ENCODE data around the gene GPBP1. TPM values are rescaled to one million over a fixed set of nuclear protein-coding genes. Genes with fewer than 3 reads are reported as not detected.
"Not testable (repeated sequence)": the region's sequence is repeated elsewhere in the genome, so short reads cannot be mapped to it uniquely, and the experiment has no call there.

Gene GPBP1
- polyA plus RNA-seq, 3 donors, result 23.2 to 43.7 (median 30.9) TPM

- Mint-ChIP-seq H3K4me3 (no peak overlapping the region), H3K4me1 (peaks cover 9% of the 10 kb centered on the region), H3K9me3 (peaks cover 0 to 7% (median 0%) of the 10 kb centered on the region in 7 donors), H3K27me3 (ENCODE audit: low read depth in 3 of 3) (peaks cover 0 to 3% (median 2%) of the 10 kb centered on the region in 3 donors), H3K27ac (no peak overlapping the region), H3K36me3 (no peaks in the 10 kb centered on the region)
- Histone ChIP-seq H3K4me3 (replicated peaks in 1 of 3; ENCODE audit: low read depth in 2 of 3, low read length in 3 of 3) (no peak overlapping the region), H3K4me2 (replicated peaks; ENCODE audit: extremely low read depth, low read length, poor library complexity, severe bottlenecking) (no peak overlapping the region), H2AFZ (ENCODE audit: insufficient read depth, low read depth, low read length, poor library complexity, severe bottlenecking) (no peak overlapping the region), H3K9ac (ENCODE audit: insufficient read depth, low read length, poor library complexity, severe bottlenecking) (no peak overlapping the region), H3K27ac (ENCODE audit: low read depth in 1 of 2, low read length in 2 of 2) (no peak overlapping the region), H3K27me3 (ENCODE audit: control insufficient read depth in 2 of 2, insufficient read depth in 2 of 2, low read length in 2 of 2) (no peaks in the 10 kb centered on the region), H3K4me1 (ENCODE audit: control insufficient read depth in 1 of 2, insufficient read depth in 2 of 2, low read length in 2 of 2) (peaks cover 9% of the 10 kb centered on the region in 2 donors), H3K79me2 (ENCODE audit: insufficient read depth, low read length) (no peaks in the 10 kb centered on the region), H3K36me3 (replicated peaks in 1 of 2; ENCODE audit: control insufficient read depth in 1 of 2, insufficient read depth in 2 of 2, low read length in 2 of 2) (no peaks in the 10 kb centered on the region), H3K9me3 (replicated peaks in 1 of 2; ENCODE audit: control insufficient read depth in 1 of 2, insufficient read depth in 1 of 2, low read length in 2 of 2) (no peaks in the 10 kb centered on the region), H4K20me1 (ENCODE audit: insufficient read depth, low read length) (no peaks in the 10 kb centered on the region)
- WGBS (ENCODE audit: insufficient coverage), result 89% methylated on average over 1 of the region's 3 CpGs
- no peak for DNase-seq
- intact Hi-C loops (cut with micrococcal nuclease), result no loop called here
- TF ChIP-seq CTCF (IDR thresholded peaks at IDR 0.05), result no peak
These were observed 10.3 kb upstream of the GPBP1 start for GRCh38 chr5:57163553-57164006.

- no peaks in the 10 kb centered on the region for H3K9me3 ChIP-seq (replicated peaks in 1 of 2; ENCODE audit: control insufficient read depth in 1 of 2, insufficient read depth in 1 of 2, low read length in 2 of 2)
- peaks cover 0 to 5% (median 2%) of the 10 kb centered on the region in 3 donors for H3K27me3 Mint-ChIP-seq (ENCODE audit: low read depth in 3 of 3)
- H3K27ac Mint-ChIP-seq, result no peak overlapping the region
- no peaks in the 10 kb centered on the region for H3K36me3 Mint-ChIP-seq
- no peak overlapping the region for H3K4me3 Mint-ChIP-seq
- H3K4me3 ChIP-seq (replicated peaks in 1 of 3; ENCODE audit: low read depth in 2 of 3, low read length in 3 of 3), result no peak overlapping the region
- intact Hi-C loops (cut with micrococcal nuclease), result no loop called here
- no peak for DNase-seq
- no peak overlapping the region for H2AFZ ChIP-seq (ENCODE audit: insufficient read depth, low read depth, low read length, poor library complexity, severe bottlenecking)
- H3K79me2 ChIP-seq (ENCODE audit: insufficient read depth, low read length), result no peaks in the 10 kb centered on the region
- WGBS (ENCODE audit: insufficient coverage), result 89% methylated on average over 7 of the region's 8 CpGs
- no peak overlapping the region for H3K27ac ChIP-seq (ENCODE audit: low read depth in 1 of 2, low read length in 2 of 2)
- no peaks in the 10 kb centered on the region for H4K20me1 ChIP-seq (ENCODE audit: insufficient read depth, low read length)
- no peak overlapping the region for H3K9ac ChIP-seq (ENCODE audit: insufficient read depth, low read length, poor library complexity, severe bottlenecking)
- H3K4me1 Mint-ChIP-seq, result peaks cover 9% of the 10 kb centered on the region
- peaks cover 9% of the 10 kb centered on the region in 2 donors for H3K4me1 ChIP-seq (ENCODE audit: control insufficient read depth in 1 of 2, insufficient read depth in 2 of 2, low read length in 2 of 2)
- H3K4me2 ChIP-seq (replicated peaks; ENCODE audit: extremely low read depth, low read length, poor library complexity, severe bottlenecking), result no peak overlapping the region
- H3K9me3 Mint-ChIP-seq, result peaks cover 0 to 5% (median 0%) of the 10 kb centered on the region in 7 donors
- TF ChIP-seq CTCF (IDR thresholded peaks at IDR 0.05), result no peak
- no peaks in the 10 kb centered on the region for H3K27me3 ChIP-seq (ENCODE audit: control insufficient read depth in 2 of 2, insufficient read depth in 2 of 2, low read length in 2 of 2)
- no peaks in the 10 kb centered on the region for H3K36me3 ChIP-seq (replicated peaks in 1 of 2; ENCODE audit: control insufficient read depth in 1 of 2, insufficient read depth in 2 of 2, low read length in 2 of 2)
These were observed 9.7 kb upstream of the GPBP1 start for GRCh38 chr5:57164124-57164523.

- H3K27me3 Mint-ChIP-seq (ENCODE audit: low read depth in 3 of 3); intact Hi-C loops (cut with micrococcal nuclease); H3K79me2 ChIP-seq (ENCODE audit: insufficient read depth, low read length); H3K4me1 ChIP-seq (ENCODE audit: control insufficient read depth in 1 of 2, insufficient read depth in 2 of 2, low read length in 2 of 2); H3K4me3 Mint-ChIP-seq; H3K27me3 ChIP-seq (ENCODE audit: control insufficient read depth in 2 of 2, insufficient read depth in 2 of 2, low read length in 2 of 2); H3K4me1 Mint-ChIP-seq; H3K4me2 ChIP-seq (replicated peaks; ENCODE audit: extremely low read depth, low read length, poor library complexity, severe bottlenecking); H3K27ac Mint-ChIP-seq; H3K36me3 Mint-ChIP-seq; H3K9me3 Mint-ChIP-seq; H3K9me3 ChIP-seq (replicated peaks in 1 of 2; ENCODE audit: control insufficient read depth in 1 of 2, insufficient read depth in 1 of 2, low read length in 2 of 2); H3K9ac ChIP-seq (ENCODE audit: insufficient read depth, low read length, poor library complexity, severe bottlenecking); H3K27ac ChIP-seq (ENCODE audit: low read depth in 1 of 2, low read length in 2 of 2); DNase-seq; H4K20me1 ChIP-seq (ENCODE audit: insufficient read depth, low read length); H2AFZ ChIP-seq (ENCODE audit: insufficient read depth, low read depth, low read length, poor library complexity, severe bottlenecking); H3K36me3 ChIP-seq (replicated peaks in 1 of 2; ENCODE audit: control insufficient read depth in 1 of 2, insufficient read depth in 2 of 2, low read length in 2 of 2); H3K4me3 ChIP-seq (replicated peaks in 1 of 3; ENCODE audit: low read depth in 2 of 3, low read length in 3 of 3): not testable (repeated sequence)
- WGBS (ENCODE audit: insufficient coverage), result 100% methylated on average over 1 of the region's 3 CpGs
These were observed 8.7 kb upstream of the GPBP1 start for GRCh38 chr5:57165171-57165570.

Data from CD14-positive monocyte (primary cell).